GM23338 (cell line): Measurements from ENCODE around the gene FBXL19. TPM values are rescaled to one million over a fixed set of nuclear protein-coding genes. Genes with fewer than 3 reads are reported as not detected.

ENCODE experiments used
- ATAC-seq: fragments of 200-7000 bp; cut with Tn5 transposase; 3 replicates; pipeline ENCODE4 v1.9.1; 2020
- DNase-seq: peaks from one replicate; pipeline ENCODE4 v3.0.0-alpha.2; 2015; ENCODE audit warnings: low spot score
- H2AFZ ChIP-seq: fragments of 200-600 bp; sonication (generic); 2 replicates; pipeline ENCODE4 v1.8.0; 2016; ENCODE audit warnings: antibody characterized with exemption, mild to moderate bottlenecking, moderate library complexity
- H3F3A ChIP-seq: fragments of 200-600 bp; sonication (generic); replicated peaks from 2 replicates; pipeline ENCODE4 v1.8.0; 2017; ENCODE audit warnings: antibody characterized with exemption, mixed run types, low read depth
- H3K27ac ChIP-seq: fragments of 200-600 bp; sonication (generic); 2 replicates; pipeline ENCODE4 v1.6.1; 2016; ENCODE audit warnings: low read depth
- H3K27me3 ChIP-seq: fragments of 200-600 bp; sonication (generic); 2 replicates; pipeline ENCODE4 v1.8.0; 2016; ENCODE audit warnings: mild to moderate bottlenecking, mixed run types, moderate library complexity; ENCODE audit not compliant: insufficient read depth
- H3K36me3 ChIP-seq: fragments of 200-600 bp; sonication (generic); 2 replicates; pipeline ENCODE4 v1.8.0; 2016; ENCODE audit warnings: mild to moderate bottlenecking; ENCODE audit not compliant: insufficient read depth
- H3K4me1 ChIP-seq: fragments of 200-600 bp; sonication (generic); 2 replicates; pipeline ENCODE4 v1.8.0; 2016; ENCODE audit warnings: mild to moderate bottlenecking, moderate library complexity; ENCODE audit not compliant: insufficient read depth
- H3K4me2 ChIP-seq: fragments of 200-600 bp; sonication (generic); 2 replicates; pipeline ENCODE4 v1.7.1; 2017; ENCODE audit warnings: mixed run types
- H3K4me3 ChIP-seq: fragments of 200-600 bp; sonication (generic); 2 replicates; pipeline ENCODE4 v1.6.1; 2016; ENCODE audit warnings: mixed run types
- H3K79me2 ChIP-seq: fragments of 200-600 bp; sonication (generic); replicated peaks from 2 replicates; pipeline ENCODE4 v1.8.0; 2017; ENCODE audit warnings: mild to moderate bottlenecking; ENCODE audit not compliant: insufficient read depth
- H3K9me2 ChIP-seq: fragments of 200-600 bp; sonication (generic); 2 replicates; pipeline ENCODE4 v1.8.0; 2017; ENCODE audit not compliant: insufficient read depth
- H4K20me1 ChIP-seq: fragments of 200-600 bp; sonication (generic); replicated peaks from 2 replicates; pipeline ENCODE4 v1.8.0; 2017; ENCODE audit warnings: mild to moderate bottlenecking; ENCODE audit not compliant: insufficient read depth
- H3K27ac Mint-ChIP-seq: 2 replicates; pipeline ENCODE4 v1.8.0; 2020; ENCODE audit warnings: inconsistent platforms, mild to moderate bottlenecking, moderate library complexity, mixed read lengths
- H3K27me3 Mint-ChIP-seq: 3 replicates; pipeline ENCODE4 v1.8.0; 2022; ENCODE audit warnings: low read depth, mild to moderate bottlenecking, moderate library complexity, mixed read lengths, inconsistent platforms; ENCODE audit not compliant: insufficient read depth, poor library complexity
- H3K36me3 Mint-ChIP-seq: 3 replicates; pipeline ENCODE4 v1.8.0; 2021; ENCODE audit warnings: low read depth, mild to moderate bottlenecking, inconsistent platforms, moderate library complexity, mixed read lengths
- H3K4me1 Mint-ChIP-seq: 3 replicates; pipeline ENCODE4 v1.8.0; 2020; ENCODE audit warnings: mild to moderate bottlenecking, inconsistent platforms, mixed read lengths
- H3K4me3 Mint-ChIP-seq: 3 replicates; pipeline ENCODE4 v1.8.0; 2021; ENCODE audit warnings: moderate library complexity, mild to moderate bottlenecking, inconsistent platforms, mixed read lengths
- H3K9me3 Mint-ChIP-seq: 3 replicates; pipeline ENCODE4 v1.8.0; 2020; ENCODE audit warnings: moderate library complexity, mild to moderate bottlenecking, inconsistent platforms, mixed read lengths
- CREB1 ChIP-seq: fragments of 250-450 bp; sonication (Bioruptor Pico); IDR thresholded peaks from 2 replicates; pipeline ENCODE4 v1.5.0; 2020; ENCODE audit warnings: low read depth, mild to moderate bottlenecking, moderate library complexity
- EZH2 ChIP-seq: fragments of 200-600 bp; sonication (generic); IDR thresholded peaks from one replicate; pipeline ENCODE4 v1.8.0; 2017; ENCODE audit warnings: antibody characterized with exemption, mild to moderate bottlenecking, low read depth; ENCODE audit not compliant: unreplicated experiment
- EZH2phosphoT487 ChIP-seq: fragments of 200-600 bp; sonication (generic); IDR thresholded peaks from one replicate; pipeline ENCODE4 v1.8.1; 2018; ENCODE audit warnings: antibody characterized with exemption; ENCODE audit not compliant: unreplicated experiment
- JUNB ChIP-seq: IDR thresholded peaks from one replicate; pipeline ENCODE4 v1.6.1; 2016; ENCODE audit warnings: antibody characterized with exemption; ENCODE audit not compliant: unreplicated experiment
- NANOG ChIP-seq: IDR thresholded peaks from 2 replicates; pipeline ENCODE4 v1.6.1; 2016; ENCODE audit warnings: antibody characterized with exemption, borderline replicate concordance
- POLR2AphosphoS5 ChIP-seq: IDR thresholded peaks from 2 replicates; pipeline ENCODE4 v1.6.1; 2016; ENCODE audit warnings: antibody characterized with exemption, low read depth
- STAT1 ChIP-seq: IDR thresholded peaks from one replicate; pipeline ENCODE4 v1.6.1; 2016; ENCODE audit warnings: antibody characterized with exemption; ENCODE audit not compliant: unreplicated experiment
- ZNF114 ChIP-seq: fragments of 250-450 bp; sonication (Bioruptor Pico); IDR thresholded peaks from 2 replicates; pipeline ENCODE4 v1.5.0; 2020; ENCODE audit warnings: mild to moderate bottlenecking, moderate library complexity
- ZNF331 ChIP-seq: fragments of 250-450 bp; sonication (Bioruptor Pico); IDR thresholded peaks from 2 replicates; pipeline ENCODE4 v1.5.0; 2020; ENCODE audit warnings: low read depth, mild to moderate bottlenecking, moderate library complexity
- polyA plus RNA-seq: library from polyadenylated mRNA; unstranded; fragments of >200 nt; fragmentation: Nextera tagmentation; extraction: Ambion mirVana; gene quantifications from 2 replicates; pipeline ENCODE4 v1.2.1, GENCODE V29; 2016
- total RNA-seq: library from RNA; depleted of rRNA; stranded (reverse); fragments of >200 nt; shearing (Covaris generic); gene quantifications from 2 replicates; pipeline ENCODE4 v1.2.3, GENCODE V29; 2014
- TF ChIP-seq, protein P1 (sequence below): IDR thresholded peaks from 2 replicates; pipeline ENCODE4 v1.6.1; 2016; ENCODE audit warnings: antibody characterized with exemption
- TF ChIP-seq, protein P2 (sequence below): fragments of 250-450 bp; sonication (Bioruptor Pico); IDR thresholded peaks from 2 replicates; pipeline ENCODE4 v1.5.0; 2020; ENCODE audit warnings: mild to moderate bottlenecking, moderate library complexity
- TF ChIP-seq, protein P3 (sequence below), 2 experiments: fragments of 200-600 bp in 1 of 2; sonication (generic) in 1 of 2; conservative IDR thresholded peaks; 2 replicates each; pipeline versions ENCODE4 v1.5.1 to v1.6.1; 2016 to 2017; ENCODE audit warnings: antibody characterized with exemption in 2 of 2, low read depth in 2 of 2, mild to moderate bottlenecking in 2 of 2, moderate library complexity in 1 of 2
- TF ChIP-seq, protein P4 (sequence below): IDR thresholded peaks from one replicate; pipeline ENCODE4 v1.6.1; 2018; ENCODE audit warnings: antibody characterized with exemption; ENCODE audit not compliant: unreplicated experiment

Gene FBXL19
- total and polyA plus RNA-seq, 2 experiments from 2014 or later: 12.5 to 71.5 TPM

DNA sequence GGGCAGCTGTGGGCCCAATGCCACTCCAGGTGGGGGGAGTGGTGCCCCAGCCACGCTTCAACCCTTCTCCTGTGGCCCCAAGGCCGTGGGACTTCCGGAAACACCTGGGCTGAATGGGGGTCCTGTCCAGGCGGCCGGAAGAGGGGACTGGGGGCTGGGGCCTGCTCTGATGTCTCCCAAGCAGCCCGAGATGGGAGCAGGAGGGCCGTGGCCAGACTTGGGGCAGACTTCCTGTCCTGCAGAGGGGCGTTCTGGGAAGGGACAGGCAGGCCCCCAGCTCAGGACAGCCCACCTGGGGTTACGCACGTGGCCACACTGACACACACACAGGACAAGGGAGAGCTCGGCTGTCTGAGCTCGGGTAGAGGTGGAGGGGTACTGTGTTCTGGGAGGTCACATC lies 66.7 kb downstream of the FBXL19 start:
- H3K27me3 Mint-ChIP-seq: peaks cover 16% of the 10 kb centered on the region
- no peaks in the 10 kb centered on the region for H3K9me3 Mint-ChIP-seq
- no peak for TF ChIP-seq CREB1 (CRISPR knock-in tag)
- TF ChIP-seq, protein P1, sequence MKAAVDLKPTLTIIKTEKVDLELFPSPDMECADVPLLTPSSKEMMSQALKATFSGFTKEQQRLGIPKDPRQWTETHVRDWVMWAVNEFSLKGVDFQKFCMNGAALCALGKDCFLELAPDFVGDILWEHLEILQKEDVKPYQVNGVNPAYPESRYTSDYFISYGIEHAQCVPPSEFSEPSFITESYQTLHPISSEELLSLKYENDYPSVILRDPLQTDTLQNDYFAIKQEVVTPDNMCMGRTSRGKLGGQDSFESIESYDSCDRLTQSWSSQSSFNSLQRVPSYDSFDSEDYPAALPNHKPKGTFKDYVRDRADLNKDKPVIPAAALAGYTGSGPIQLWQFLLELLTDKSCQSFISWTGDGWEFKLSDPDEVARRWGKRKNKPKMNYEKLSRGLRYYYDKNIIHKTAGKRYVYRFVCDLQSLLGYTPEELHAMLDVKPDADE: no peak
- TF ChIP-seq, protein P2, sequence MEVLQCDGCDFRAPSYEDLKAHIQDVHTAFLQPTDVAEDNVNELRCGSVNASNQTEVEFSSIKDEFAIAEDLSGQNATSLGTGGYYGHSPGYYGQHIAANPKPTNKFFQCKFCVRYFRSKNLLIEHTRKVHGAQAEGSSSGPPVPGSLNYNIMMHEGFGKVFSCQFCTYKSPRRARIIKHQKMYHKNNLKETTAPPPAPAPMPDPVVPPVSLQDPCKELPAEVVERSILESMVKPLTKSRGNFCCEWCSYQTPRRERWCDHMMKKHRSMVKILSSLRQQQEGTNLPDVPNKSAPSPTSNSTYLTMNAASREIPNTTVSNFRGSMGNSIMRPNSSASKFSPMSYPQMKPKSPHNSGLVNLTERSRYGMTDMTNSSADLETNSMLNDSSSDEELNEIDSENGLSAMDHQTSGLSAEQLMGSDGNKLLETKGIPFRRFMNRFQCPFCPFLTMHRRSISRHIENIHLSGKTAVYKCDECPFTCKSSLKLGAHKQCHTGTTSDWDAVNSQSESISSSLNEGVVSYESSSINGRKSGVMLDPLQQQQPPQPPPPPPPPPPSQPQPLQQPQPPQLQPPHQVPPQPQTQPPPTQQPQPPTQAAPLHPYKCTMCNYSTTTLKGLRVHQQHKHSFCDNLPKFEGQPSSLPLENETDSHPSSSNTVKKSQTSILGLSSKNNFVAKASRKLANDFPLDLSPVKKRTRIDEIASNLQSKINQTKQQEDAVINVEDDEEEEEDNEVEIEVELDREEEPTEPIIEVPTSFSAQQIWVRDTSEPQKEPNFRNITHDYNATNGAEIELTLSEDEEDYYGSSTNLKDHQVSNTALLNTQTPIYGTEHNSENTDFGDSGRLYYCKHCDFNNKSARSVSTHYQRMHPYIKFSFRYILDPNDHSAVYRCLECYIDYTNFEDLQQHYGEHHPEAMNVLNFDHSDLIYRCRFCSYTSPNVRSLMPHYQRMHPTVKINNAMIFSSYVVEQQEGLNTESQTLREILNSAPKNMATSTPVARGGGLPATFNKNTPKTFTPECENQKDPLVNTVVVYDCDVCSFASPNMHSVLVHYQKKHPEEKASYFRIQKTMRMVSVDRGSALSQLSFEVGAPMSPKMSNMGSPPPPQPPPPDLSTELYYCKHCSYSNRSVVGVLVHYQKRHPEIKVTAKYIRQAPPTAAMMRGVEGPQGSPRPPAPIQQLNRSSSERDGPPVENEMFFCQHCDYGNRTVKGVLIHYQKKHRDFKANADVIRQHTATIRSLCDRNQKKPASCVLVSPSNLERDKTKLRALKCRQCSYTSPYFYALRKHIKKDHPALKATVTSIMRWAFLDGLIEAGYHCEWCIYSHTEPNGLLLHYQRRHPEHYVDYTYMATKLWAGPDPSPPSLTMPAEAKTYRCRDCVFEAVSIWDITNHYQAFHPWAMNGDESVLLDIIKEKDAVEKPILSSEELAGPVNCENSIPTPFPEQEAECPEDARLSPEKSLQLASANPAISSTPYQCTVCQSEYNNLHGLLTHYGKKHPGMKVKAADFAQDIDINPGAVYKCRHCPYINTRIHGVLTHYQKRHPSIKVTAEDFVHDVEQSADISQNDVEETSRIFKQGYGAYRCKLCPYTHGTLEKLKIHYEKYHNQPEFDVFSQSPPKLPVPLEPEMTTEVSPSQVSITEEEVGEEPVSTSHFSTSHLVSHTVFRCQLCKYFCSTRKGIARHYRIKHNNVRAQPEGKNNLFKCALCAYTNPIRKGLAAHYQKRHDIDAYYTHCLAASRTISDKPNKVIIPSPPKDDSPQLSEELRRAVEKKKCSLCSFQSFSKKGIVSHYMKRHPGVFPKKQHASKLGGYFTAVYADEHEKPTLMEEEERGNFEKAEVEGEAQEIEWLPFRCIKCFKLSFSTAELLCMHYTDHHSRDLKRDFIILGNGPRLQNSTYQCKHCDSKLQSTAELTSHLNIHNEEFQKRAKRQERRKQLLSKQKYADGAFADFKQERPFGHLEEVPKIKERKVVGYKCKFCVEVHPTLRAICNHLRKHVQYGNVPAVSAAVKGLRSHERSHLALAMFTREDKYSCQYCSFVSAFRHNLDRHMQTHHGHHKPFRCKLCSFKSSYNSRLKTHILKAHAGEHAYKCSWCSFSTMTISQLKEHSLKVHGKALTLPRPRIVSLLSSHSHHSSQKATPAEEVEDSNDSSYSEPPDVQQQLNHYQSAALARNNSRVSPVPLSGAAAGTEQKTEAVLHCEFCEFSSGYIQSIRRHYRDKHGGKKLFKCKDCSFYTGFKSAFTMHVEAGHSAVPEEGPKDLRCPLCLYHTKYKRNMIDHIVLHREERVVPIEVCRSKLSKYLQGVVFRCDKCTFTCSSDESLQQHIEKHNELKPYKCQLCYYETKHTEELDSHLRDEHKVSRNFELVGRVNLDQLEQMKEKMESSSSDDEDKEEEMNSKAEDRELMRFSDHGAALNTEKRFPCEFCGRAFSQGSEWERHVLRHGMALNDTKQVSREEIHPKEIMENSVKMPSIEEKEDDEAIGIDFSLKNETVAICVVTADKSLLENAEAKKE (CRISPR knock-in tag): no peak
- no peak for TF ChIP-seq ZNF331 (CRISPR knock-in tag)
- TF ChIP-seq ZNF114: no peak
- TF ChIP-seq STAT1: no peak
- TF ChIP-seq EZH2phosphoT487: no peak
- TF ChIP-seq, protein P3, sequence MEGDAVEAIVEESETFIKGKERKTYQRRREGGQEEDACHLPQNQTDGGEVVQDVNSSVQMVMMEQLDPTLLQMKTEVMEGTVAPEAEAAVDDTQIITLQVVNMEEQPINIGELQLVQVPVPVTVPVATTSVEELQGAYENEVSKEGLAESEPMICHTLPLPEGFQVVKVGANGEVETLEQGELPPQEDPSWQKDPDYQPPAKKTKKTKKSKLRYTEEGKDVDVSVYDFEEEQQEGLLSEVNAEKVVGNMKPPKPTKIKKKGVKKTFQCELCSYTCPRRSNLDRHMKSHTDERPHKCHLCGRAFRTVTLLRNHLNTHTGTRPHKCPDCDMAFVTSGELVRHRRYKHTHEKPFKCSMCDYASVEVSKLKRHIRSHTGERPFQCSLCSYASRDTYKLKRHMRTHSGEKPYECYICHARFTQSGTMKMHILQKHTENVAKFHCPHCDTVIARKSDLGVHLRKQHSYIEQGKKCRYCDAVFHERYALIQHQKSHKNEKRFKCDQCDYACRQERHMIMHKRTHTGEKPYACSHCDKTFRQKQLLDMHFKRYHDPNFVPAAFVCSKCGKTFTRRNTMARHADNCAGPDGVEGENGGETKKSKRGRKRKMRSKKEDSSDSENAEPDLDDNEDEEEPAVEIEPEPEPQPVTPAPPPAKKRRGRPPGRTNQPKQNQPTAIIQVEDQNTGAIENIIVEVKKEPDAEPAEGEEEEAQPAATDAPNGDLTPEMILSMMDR (conservative IDR thresholded peaks at IDR 0.05; ENCODE audit: low read depth in 2 of 2): no peak
- TF ChIP-seq POLR2AphosphoS5: no peak
- TF ChIP-seq NANOG: no peak
- TF ChIP-seq, protein P4, sequence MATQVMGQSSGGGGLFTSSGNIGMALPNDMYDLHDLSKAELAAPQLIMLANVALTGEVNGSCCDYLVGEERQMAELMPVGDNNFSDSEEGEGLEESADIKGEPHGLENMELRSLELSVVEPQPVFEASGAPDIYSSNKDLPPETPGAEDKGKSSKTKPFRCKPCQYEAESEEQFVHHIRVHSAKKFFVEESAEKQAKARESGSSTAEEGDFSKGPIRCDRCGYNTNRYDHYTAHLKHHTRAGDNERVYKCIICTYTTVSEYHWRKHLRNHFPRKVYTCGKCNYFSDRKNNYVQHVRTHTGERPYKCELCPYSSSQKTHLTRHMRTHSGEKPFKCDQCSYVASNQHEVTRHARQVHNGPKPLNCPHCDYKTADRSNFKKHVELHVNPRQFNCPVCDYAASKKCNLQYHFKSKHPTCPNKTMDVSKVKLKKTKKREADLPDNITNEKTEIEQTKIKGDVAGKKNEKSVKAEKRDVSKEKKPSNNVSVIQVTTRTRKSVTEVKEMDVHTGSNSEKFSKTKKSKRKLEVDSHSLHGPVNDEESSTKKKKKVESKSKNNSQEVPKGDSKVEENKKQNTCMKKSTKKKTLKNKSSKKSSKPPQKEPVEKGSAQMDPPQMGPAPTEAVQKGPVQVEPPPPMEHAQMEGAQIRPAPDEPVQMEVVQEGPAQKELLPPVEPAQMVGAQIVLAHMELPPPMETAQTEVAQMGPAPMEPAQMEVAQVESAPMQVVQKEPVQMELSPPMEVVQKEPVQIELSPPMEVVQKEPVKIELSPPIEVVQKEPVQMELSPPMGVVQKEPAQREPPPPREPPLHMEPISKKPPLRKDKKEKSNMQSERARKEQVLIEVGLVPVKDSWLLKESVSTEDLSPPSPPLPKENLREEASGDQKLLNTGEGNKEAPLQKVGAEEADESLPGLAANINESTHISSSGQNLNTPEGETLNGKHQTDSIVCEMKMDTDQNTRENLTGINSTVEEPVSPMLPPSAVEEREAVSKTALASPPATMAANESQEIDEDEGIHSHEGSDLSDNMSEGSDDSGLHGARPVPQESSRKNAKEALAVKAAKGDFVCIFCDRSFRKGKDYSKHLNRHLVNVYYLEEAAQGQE: no peak
- no peak for TF ChIP-seq JUNB
- TF ChIP-seq EZH2: no peak
- Histone ChIP-seq H3K9me2 (no peaks in the 10 kb centered on the region), H3K4me1 (peaks cover under 1% of the 10 kb centered on the region; the same call in 1 of the 2 replicates), H2AFZ (no peak overlapping the region), H3K36me3 (no peaks in the 10 kb centered on the region), H4K20me1 (no peaks in the 10 kb centered on the region; the same call in 1 of the 2 replicates), H3K4me2 (no peak overlapping the region), H3K27me3 (no peaks in the 10 kb centered on the region), H3F3A (peaks cover 6% of the 10 kb centered on the region; the same call in 1 of the 2 replicates), H3K27ac (no peak overlapping the region), H3K4me3 (no peak overlapping the region), H3K79me2 (no peaks in the 10 kb centered on the region)
- ATAC-seq (no peak), DNase-seq (no peak)
- H3K27ac Mint-ChIP-seq: no peak overlapping the region
- no peak overlapping the region for H3K4me3 Mint-ChIP-seq
- H3K36me3 Mint-ChIP-seq: peaks cover 4% of the 10 kb centered on the region; the same call in 1 of the 3 replicates
- H3K4me1 Mint-ChIP-seq: peaks cover 6% of the 10 kb centered on the region; the same call in 2 of the 3 replicates
